ENCODE results near the gene PCARE.

- TF ChIP-seq TARDBP (IDR thresholded peaks at IDR 0.05) = no peak
- TF ChIP-seq FOXM1 (IDR thresholded peaks at IDR 0.05; ENCODE audit: borderline replicate concordance) = no peak
- no peak for TF ChIP-seq FOXA1 (IDR thresholded peaks at IDR 0.05)
- TF ChIP-seq SP1 (IDR thresholded peaks at IDR 0.05) = no peak
- no peak for TF ChIP-seq SUZ12 (IDR thresholded peaks at IDR 0.05)
- no peak for TF ChIP-seq HDGF (IDR thresholded peaks at IDR 0.05; ENCODE audit: borderline replicate concordance)
- no peak for TF ChIP-seq ARNT (IDR thresholded peaks at IDR 0.05)
- TF ChIP-seq FOXK2 (IDR thresholded peaks at IDR 0.05) = no peak
- TF ChIP-seq ZNF384 (IDR thresholded peaks at IDR 0.05) = no peak
- no peak for TF ChIP-seq ELF4 (IDR thresholded peaks at IDR 0.05)
- no peak for TF ChIP-seq LEF1 (IDR thresholded peaks at IDR 0.05; ENCODE audit: borderline replicate concordance)
- TF ChIP-seq BHLHE40 (IDR thresholded peaks at IDR 0.05; ENCODE audit: borderline replicate concordance) = no peak
- TF ChIP-seq PKNOX1 (IDR thresholded peaks at IDR 0.05) = no peak
Observed at GRCh38 chr2:29061616-29062015, 12.7 kb downstream of the PCARE start.

Data from HEK293T (cell line).